HG03558 (cell line): ENCODE data around the gene ASMTL.

Experiments
- ATAC-seq: cut with Tn5 transposase; IDR thresholded peaks from one replicate; pipeline ENCODE4 v1.9.1; 2021; ENCODE audit warnings: moderate number of reproducible peaks; ENCODE audit not compliant: unreplicated experiment; ENCODE audit errors: extremely low read depth

Gene ASMTL

DNA sequence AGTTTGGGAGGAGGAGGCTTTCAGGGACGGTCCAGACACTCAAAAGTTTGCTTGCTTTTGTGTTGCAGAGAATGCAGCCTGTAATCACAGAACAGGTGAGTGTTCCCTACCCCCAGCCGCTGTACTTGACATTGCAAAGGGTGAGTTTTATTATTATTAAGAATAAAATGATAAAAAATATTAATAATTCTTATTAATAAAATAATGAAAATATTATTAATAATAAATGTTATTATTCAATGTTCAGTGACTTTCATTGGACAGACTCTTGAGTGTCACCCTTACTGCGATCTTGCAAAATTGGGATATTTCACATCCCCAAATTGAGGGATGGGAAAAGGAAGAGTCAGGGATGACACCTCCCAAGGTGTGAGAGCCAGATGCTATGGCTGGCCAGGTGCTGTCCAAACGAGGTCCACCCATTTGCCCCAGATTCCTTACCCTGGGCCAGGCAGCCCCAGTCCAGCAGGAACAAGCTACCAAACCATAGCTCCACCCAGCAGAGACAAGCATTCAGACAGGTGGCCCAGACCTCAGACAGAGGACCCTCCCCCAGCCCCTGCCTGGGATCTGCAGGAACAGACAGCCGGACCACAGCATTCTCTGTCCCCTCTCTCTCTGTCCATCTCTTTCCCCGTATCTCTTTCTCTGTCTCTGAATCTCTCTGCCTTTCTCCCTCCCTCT, 93.8 kb downstream of the ASMTL start:
- no peak for ATAC-seq

DNA sequence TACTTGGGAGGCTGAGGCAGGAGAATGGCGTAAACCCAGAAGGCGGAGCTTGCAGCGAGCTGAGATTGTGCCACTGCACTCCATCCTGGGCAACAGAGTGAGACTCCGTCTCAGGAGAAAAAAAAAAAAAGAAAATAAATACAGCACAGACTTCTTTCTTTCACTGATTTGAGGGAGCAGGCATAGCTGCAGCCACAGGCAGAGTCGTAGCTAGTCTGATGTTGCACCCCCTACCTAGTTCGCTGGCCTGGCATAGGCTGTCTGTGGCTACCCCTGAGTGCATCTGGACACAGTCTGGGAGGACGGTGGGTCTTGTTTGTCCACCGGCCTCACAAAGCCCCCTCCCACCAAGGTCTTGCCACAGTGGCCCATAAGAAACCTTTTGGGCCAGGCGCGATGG, 94.7 kb downstream of the ASMTL start:
- ATAC-seq: no peak

DNA sequence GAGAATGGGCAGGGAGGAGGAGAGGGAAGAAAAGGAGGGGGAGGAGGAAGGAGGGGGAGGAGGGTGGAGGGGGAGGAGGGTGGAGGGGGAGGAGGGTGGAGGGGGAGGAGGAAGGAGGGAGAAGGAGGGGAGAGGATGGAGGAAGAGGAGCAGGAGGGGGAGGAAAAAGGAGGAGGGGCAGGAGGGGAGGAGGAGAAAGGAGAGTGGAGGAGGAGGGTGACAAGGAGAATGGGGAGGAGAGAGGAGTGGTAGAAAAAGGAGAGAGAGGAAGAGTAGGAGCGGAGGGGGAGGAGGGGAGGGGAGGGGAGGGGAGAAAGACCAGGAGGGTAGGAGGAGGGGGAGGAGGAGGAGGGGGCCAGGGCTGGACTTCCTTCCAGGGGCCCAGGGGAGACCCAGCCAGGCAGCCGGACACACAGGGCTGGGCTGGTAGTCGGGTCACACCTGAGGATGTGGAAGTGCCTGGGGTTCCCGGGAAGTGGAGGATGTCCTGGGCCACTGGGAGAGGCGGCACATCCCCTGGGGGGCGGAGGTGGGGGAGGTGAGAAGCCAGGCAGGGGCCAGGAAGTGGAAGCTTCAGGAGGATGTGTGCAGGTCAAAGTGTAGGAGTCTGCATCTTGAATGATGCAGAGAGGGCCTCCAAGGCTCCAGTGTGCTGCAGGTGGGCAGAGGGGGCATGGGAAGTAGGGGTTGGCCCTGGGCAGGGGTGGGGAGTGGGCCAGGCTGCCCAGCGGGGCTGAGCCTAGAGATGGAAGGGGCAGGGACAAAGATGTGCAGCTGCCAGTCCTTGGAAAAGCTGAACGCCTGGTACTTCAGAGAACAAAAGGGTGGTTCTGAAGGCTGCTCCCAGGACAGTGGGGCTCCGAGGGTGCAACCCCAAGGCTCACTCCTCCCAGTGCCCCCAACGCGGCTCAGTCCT, 97.3 kb downstream of the ASMTL start:
- no peak for ATAC-seq

DNA sequence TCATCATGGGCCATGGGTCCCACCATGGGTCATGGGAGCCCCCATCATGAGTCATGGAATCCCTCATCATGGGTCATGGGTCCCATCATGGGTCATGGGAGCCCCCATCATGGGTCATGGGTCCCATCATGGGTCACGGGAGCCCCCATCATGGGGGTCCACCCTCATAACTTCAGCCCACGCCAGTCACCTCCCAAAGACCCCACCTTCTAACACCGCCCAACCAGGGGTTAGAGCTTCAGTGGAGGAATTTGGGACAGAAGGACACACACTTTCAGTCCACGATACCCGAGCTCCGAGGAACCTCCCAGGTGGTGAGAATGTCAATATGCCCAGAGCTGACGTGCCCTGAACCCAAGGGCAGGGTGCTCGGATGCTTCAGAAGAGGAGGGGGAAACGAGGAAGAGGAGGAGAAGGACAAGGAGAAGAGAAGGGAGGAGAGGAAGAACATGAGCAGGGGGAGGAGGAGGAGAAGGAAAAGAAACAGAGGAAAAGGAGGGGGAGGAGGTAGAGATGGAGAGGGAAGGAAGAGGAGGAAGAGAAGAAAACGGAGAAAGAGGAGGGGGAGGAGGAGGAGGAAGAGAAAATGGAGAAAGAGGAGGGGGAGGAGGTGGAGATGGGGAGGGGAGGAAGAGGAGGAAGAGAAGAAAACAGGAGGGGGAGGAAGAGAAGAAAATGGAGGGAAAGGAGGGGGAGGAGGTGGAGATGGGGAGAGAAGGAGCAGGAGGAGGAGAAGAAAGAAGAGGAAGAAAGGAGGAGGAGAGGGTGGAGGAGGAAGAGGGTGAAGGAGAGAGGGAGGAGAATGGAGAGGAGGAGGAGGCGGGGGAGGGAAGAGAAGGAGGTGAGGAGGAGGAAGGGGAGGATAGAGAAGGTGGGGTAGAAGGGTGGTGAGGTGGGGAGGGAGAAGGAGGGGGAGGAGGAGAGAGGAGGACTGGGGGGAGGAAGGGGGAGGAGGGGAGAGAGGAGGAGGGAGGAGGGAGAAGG, 98.4 kb downstream of the ASMTL start:
- no peak for ATAC-seq
